GM15510 (cell line): ENCODE data around the gene IDI1.

Source experiments
- POLR2A ChIP-seq: IDR thresholded peaks from 3 replicates; pipeline ENCODE4 v1.6.1; 2011; ENCODE audit warnings: borderline replicate concordance; ENCODE audit not compliant: insufficient read length; ENCODE audit errors: extremely low read depth

IDI1 gene

DNA sequence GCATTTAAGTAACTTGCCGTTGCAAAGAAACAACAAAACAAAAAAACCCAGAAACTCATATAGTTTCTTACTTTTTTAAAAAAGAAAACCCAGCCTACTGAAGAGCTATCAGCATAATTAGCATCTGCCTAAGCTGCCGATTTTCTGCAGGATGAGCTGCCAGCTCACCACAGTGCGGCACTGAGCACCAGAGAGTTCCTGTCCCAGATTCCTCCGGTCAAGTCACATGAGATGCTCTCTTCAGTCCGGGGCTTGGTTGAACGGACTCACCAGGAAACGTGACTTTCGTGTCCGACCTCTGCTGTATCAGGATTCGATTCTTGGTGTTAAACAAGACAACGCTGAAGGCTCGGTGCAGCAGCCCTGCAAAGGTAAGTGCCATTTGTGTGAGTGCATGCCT lies 26.5 kb downstream of the IDI1 start:
- no peak for TF ChIP-seq POLR2A

DNA sequence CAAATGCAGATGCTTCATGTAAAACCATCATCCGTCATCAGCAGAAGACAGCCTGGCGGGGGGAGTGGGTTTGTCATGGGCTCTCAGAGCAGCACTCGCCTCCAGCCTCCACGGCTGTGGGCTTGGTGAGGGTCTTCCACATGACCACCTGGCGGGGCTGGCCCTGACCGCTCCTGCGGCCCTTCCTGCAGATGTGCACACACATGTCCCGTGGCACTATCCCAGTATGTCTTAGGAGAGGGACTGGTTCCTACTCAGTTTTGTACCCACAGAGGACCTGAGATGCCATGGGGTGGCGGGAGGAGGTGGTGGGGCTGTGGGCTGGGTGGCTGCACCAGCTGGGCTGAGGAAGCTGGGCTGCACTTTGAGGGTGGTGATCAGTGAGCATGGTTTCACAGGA lies 28.0 kb downstream of the IDI1 start:
- TF ChIP-seq POLR2A, result no peak

DNA sequence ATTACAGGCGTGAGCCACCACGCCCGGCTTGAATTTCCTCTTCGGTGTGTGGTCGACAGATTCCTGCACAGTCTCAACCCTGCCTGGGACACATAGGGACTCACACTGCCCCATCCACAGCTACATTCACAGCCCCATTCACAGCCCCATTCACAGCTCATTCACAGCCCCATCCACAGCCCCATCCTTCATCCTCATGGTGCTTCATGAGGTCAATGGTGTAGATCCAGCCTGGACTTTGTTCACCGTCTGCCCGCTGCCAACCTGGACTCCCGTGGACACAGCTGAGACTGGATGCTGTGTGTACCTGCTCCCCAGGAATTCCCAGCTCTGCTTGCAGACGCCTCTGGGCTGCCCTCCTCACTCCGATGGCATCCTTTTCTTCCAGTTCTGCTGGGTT lies 28.5 kb downstream of the IDI1 start:
- TF ChIP-seq POLR2A, result no peak

DNA sequence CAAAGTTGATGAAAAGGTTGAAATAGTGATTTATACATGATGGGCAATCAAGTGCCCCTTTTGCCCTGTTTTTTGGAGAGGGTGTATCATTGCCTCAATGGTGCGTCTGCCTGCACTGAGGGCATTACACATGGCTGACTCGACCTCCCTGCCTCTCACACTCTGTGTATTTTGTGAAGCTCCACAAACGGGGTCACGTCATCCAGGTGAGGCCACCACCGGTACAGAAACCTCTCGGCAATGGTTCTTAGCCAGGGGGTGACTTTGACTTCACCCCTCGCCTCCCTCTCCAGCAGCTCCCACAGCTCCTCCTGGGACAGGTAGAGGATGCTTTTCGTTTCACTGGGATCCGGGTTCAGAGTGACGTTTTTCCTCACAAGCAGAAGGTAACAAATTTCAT lies 29.6 kb downstream of the IDI1 start:
- TF ChIP-seq POLR2A, result no peak

DNA sequence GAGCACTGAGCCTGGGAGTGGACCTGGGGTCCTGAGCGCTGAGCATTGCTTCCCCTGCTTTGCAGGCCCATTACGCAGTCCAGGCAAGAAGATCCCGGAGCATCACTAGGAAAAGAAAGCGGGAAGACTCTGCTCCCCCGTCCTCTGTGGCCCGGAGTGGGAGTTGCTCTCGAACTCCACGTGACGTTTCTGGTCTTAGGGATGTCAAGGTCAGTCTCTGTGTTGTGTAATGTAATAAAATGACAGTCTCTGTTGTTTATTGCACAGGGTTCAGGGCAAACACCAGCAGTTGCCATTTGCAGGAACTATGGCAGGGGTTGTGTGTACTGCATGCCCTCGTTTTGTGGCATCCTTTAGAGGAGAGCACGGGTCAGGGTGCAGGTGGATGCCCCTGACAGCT lies 33.2 kb downstream of the IDI1 start:
- no peak for TF ChIP-seq POLR2A

DNA sequence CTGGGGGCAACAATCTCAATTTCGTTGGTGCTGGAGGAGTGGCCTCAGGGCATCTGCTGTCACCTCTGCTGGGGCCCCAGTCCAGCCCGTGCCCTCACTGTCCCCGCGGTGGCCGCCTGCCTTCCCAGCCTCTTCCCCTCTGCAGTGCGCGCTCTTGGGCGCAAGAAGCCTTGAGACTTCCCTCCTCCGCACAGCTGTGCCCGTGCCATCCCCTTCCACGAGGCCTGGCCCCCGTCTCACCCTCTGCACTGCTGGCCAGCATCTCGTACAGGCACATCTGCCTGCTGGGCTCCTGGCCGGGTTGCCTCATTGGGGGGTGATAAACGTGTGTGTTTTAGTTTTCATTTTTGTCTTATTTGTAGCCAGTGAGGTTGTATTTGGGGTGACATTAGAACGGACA lies 37.2 kb downstream of the IDI1 start:
- TF ChIP-seq POLR2A, result no peak

DNA sequence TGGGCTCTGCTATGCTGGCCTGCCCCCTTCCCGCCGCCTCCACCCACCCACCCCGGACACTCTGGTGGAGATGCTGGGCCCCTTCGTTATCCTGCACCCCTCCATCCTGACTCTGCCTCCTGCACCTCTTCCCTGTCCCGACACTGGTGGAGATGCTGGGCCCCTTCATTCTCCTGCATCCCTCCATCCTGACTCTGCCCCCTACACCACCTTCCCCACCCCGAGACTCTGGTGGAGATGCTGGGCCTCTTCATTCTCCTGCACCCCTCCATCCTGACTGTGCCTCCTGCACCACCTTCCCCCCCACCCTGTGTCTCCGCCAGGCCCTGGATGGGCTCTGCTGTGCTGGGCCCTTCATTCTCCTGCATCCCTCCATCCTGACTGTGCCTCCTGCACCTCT lies 38.2 kb downstream of the IDI1 start:
- no peak for TF ChIP-seq POLR2A

DNA sequence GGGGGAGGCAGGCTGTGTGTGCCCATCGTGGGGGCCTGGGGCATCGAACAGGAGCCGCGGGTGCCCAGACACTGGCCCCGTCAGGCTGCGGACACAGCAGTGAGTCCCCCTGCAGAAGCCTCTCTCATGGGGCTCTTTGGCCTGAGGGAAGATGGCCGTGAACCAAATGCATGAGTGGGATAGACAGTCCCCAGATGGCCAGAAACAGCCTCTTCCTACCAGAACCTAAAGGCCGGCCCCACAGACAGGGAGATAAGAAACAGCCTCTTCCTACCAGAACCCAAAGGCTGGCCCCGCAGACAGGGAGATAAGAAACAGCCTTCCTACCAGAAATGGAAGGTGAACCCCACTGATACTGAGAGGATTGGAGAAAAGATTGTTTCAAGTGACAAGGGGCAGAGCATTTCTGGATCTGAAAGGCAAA lies 39.8 kb downstream of the IDI1 start:
- TF ChIP-seq POLR2A, result no peak

DNA sequence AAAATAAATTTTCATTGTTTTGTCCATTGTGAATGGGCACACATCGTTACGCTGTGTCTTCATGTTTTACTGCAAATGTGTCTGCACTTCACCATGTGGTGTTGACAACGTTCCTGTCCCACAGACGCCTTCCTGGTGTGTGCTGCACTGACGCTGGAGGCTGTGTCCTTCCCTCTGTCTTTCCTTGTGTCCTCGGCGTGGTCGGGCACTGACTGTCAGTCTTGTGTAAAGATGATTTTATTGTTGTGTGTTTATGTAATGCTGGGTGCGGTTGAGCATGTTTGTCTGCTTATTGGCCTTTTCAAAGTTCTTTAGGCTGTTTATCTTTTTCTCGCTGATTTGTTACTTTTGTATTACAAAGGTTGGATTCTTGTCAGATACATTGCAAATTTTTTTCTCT lies 41.3 kb downstream of the IDI1 start:
- no peak for TF ChIP-seq POLR2A

DNA sequence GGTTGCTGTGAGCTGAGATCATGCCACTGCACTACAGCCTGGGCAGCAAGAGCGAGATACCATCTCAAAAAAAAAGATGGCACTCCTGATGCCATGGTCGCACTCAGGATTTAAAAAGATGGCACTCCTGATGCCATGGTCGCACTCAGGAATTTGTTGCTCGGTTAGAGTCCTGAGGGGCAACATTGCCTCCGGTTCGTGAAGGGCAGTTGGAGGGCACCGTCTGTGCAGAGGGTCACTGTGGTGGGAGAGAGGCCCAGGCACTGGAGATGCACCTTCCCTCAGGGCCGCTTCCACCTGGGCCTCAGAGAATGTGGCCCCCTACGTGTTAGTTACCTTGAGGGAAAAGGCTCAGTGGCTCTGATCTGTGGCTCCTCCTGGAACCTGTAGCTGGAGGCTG lies 42.3 kb downstream of the IDI1 start:
- TF ChIP-seq POLR2A, result no peak

DNA sequence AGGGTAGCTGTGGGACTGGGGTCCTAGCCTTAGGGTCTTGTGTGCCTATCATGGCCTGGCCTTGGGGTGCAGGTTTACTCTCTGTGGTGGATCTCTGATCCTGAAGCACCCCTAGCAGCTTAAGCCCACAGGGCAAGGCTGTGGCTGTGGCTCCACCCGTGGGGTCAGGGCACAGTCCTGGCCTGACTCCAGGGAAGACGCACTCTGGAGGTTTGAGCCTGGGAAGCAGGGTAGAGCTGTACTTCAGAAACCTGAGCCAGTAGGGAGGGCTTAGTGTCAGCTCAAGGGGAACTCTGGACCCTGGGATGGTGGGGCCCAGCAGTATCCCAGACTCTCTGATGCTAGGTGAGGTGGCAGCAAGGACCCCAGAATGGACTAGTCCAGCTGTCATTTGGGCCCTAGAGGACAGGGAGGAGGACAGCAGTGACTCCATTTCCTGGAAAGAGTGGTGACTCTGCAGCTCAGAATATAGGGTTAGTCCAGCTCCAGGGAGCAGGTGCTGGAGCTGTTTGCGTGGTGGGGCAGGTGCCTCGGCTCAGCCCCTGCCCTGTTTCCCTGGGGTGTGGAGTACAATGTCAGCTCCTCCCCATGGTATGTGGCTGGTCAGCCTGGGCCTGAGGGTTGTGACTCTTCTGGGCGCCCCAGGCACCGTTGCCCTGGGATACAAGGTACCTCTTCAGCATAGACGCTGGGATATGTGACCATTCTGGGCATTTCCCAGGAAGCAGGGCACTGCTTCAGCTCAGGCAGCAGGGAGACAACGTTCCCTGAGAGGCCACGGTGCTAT lies 44.8 kb downstream of the IDI1 start:
- TF ChIP-seq POLR2A, result no peak

DNA sequence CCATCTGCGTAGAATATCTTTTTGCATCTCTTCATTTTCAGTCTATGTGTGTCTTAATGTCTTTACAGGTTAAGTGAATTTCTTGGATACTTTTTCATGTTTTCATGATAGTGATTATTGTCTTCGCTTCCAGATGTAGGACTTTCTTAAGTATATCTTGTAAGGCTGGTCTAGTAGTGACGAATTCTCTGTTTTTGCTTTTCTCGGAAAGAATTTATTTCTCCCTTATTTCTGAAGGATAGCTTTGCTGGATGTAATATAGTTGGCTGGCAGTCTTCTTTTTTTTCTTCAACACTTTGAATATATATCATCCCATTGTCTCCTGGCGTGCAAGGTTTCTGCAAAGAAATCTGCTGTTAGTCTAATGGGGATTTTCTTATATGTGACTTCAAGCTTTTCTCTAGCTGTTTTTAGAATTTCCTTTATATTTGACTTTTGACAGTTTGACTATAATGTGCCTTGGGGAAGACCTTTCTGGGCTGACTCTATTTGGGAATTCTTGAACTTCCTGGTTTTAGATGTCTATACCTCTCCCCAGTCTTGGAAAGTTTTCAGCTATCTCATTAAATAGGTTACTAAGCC lies 46.4 kb downstream of the IDI1 start:
- TF ChIP-seq POLR2A, result no peak

DNA sequence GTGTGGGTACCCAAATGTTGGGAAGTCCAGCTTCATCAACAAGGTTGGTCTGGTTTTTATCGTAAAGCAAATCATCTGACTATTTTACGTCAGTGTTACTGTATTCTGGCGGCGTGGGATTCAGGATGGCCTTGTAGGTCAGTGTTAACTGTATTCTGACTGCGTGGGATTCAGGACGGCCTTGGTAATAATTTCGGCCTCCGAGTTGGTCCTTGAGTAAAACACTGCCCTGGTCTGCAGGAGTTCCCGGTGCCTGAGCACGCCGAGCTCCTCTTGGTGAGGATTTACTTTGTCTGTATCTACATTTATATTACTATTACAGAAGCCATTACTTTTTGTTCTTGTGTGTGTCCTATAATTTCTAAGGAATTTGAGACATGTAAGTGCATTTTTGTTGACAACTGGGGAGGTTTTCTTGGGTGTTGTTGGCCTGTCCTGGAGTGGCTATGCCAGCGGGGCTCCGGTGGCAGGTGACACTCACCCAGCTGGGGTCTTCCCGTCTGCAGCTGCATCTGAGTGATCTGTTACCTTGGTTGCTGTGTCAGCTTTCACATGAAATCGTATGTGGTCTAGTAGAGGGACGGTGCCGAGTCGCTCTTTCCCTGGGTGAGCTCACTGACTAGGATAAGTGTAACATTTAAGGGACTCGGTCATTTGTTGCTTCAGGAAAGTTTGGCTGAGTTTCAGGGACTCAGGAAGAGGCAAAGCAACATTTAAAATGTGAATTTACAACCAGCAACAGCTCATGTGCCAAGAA lies 51.5 kb downstream of the IDI1 start:
- TF ChIP-seq POLR2A, result no peak

DNA sequence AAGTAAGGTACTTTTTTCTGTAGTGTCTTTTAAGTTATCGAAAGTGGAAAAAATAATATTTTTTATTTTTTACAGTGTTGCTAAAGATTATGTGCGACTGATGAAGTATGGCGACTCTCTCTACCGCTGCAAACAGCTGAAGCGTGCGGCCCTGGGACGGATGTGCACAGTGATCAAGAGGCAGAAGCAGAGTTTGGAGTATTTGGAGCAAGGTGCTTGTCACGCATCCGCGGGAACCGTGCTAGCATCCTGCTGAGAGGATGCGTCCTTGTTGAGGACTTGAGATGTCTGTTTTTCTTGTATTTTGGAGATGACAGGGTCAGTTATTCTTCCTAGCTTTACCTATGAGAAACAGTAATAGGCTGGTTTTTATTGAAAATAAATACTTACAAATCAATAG lies 52.9 kb downstream of the IDI1 start:
- TF ChIP-seq POLR2A, result no peak

DNA sequence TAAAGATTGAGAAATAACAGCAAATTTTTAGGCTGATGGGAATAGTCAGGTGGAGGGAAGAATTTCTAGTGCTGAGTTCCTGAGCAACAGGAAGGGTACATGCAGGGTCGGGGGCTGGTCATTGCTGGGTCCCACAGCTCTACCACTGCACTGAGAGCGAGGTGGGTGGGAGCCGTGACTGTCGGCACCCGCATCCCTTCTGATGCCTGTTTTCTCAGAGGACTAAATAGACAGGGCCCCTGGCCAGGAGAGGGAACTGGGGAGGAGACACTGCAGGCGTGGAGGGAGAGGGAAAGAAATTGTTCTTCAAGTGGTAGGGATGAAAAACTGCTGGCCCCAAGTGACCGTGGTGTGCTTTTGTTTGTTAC lies 53.4 kb downstream of the IDI1 start:
- no peak for TF ChIP-seq POLR2A
